Kidney (tissue), 14 donors: ENCODE measurements around the gene CCDC34. TPM values are rescaled to one million over a fixed set of nuclear protein-coding genes. Genes with fewer than 3 reads are reported as not detected.

Experiments used
- DNase-seq, 5 donors: peaks; one replicate each; pipeline ENCODE4 v3.0.0-alpha.2; 2013 to 2020
- FAIRE-seq: peaks from 2 replicates; lab custom pipeline; 2012; peaks lifted over from hg19 to GRCh38; lab: Jason Lieb, UNC
- H3K27ac ChIP-seq, 2 donors: one replicate each; pipeline ENCODE4 v1.7.0; 2013; ENCODE audit warnings: low read depth in 2 of 2, low read length in 2 of 2, inconsistent platforms in 1 of 2
- H3K27me3 ChIP-seq: one replicate; pipeline ENCODE4 v1.7.1; 2013; ENCODE audit warnings: low read length, inconsistent platforms; ENCODE audit not compliant: control insufficient read depth, insufficient read depth
- H3K36me3 ChIP-seq, 3 donors: one replicate each; pipeline versions ENCODE4 v1.7.0 to v1.7.1; 2013; ENCODE audit warnings: low read length in 3 of 3, control low read depth in 1 of 3, inconsistent platforms in 1 of 3; ENCODE audit not compliant: insufficient read depth in 3 of 3, control insufficient read depth in 2 of 3
- H3K4me1 ChIP-seq, 3 donors: one replicate each; pipeline versions ENCODE4 v1.7.0 to v1.7.1; 2013; ENCODE audit warnings: low read length in 3 of 3, inconsistent platforms in 1 of 3, low read depth in 1 of 3; ENCODE audit not compliant: control insufficient read depth in 2 of 3, insufficient read depth in 2 of 3
- H3K4me3 ChIP-seq, 3 donors: one replicate each; pipeline versions ENCODE4 v1.7.0 to v1.8.1; 2013; ENCODE audit warnings: low read length in 3 of 3, control low read depth in 1 of 3, inconsistent platforms in 1 of 3
- H3K9ac ChIP-seq, 3 donors: one replicate each; pipeline versions ENCODE4 v1.7.0 to v1.7.1; 2013; ENCODE audit warnings: low read length in 3 of 3, control low read depth in 1 of 3, inconsistent platforms in 1 of 3
- H3K9me3 ChIP-seq, 3 donors: one replicate each; pipeline versions ENCODE4 v1.7.0 to v1.7.1; 2013; ENCODE audit warnings: low read length in 3 of 3, control low read depth in 1 of 3, inconsistent platforms in 1 of 3; ENCODE audit not compliant: control insufficient read depth in 2 of 3, insufficient read depth in 1 of 3
- CTCF ChIP-seq: IDR thresholded peaks from 3 replicates; pipeline ENCODE4 v1.5.1; 2012; ENCODE audit warnings: mild to moderate bottlenecking, moderate library complexity, borderline replicate concordance; ENCODE audit not compliant: insufficient read depth; ENCODE audit errors: extremely low read depth
- intact Hi-C: fragments of 100-400 bp; cut with DNase I; formaldehyde crosslinking; loops from one replicate; pipeline ENCODE4 v1.11.1; 2022
- polyA plus RNA-seq: library from polyadenylated mRNA; stranded (reverse); fragments of 350-450 nt; fragmentation: Illumina TruSeq; extraction: RNeasy Lipid Tissue Mini Kit (QIAGEN cat#74804); gene quantifications from one replicate; pipeline ENCODE4 v1.2.3, GENCODE V29; 2014; ENCODE audit warnings: low read depth, low replicate concordance; ENCODE audit not compliant: insufficient read depth
- total RNA-seq: library from RNA; stranded (reverse); fragmentation: NEBNext Ultra II Directional; extraction: Animal tissue kit (Norgen Biotek cat#: 25700); gene quantifications from one replicate; pipeline ENCODE4 v1.2.1, GENCODE V29; 2021
- donor health status: control.
- donor health status: control.
- donor health status: control.
- donor health status: control.
- donor health status: control.
- donor health status: DM: yes; HTN: yes; CAD: no.
- donor health status: Normal renal cell carcinoma (clear cell type).

The CCDC34 gene
- total and polyA plus RNA-seq, 2 donors from 2014 or later: 5.4 to 6.0 TPM

- no peak for FAIRE-seq
- H3K36me3 ChIP-seq: peaks cover 0 to 4% (median 0%) of the 10 kb centered on the region in 3 donors
Measured at GRCh38 chr11:27391331-27392015, 28.5 kb upstream of the CCDC34 start.

GRCh38 chr11:27390318-27391295 lies 27.6 kb upstream of the CCDC34 start:
- intact Hi-C loops: no loop called here
- H3K36me3 ChIP-seq: peaks cover 0 to 4% (median 0%) of the 10 kb centered on the region in 3 donors
- no peaks in the 10 kb centered on the region for H3K27me3 ChIP-seq
- no peak overlapping the region for H3K9ac ChIP-seq
- H3K4me1 ChIP-seq: peaks cover 14 to 49% (median 23%) of the 10 kb centered on the region in 3 donors
- H3K9me3 ChIP-seq: no peaks in the 10 kb centered on the region
- FAIRE-seq (no peak), DNase-seq (no peak)
- TF ChIP-seq CTCF: no peak
- no peak overlapping the region for H3K4me3 ChIP-seq
- peak overlapping the region; percentile 20 to 51 for H3K27ac ChIP-seq

More at GRCh38 chr11:27391331-27392015, 28.5 kb upstream of the CCDC34 start:
- intact Hi-C loops: no loop called here
- Histone ChIP-seq H3K27me3 (no peaks in the 10 kb centered on the region), H3K9ac (no peak overlapping the region), H3K4me3 (no peak overlapping the region), H3K27ac (peak overlapping the region; percentile 51 to 65), H3K9me3 (no peaks in the 10 kb centered on the region), H3K4me1 (peaks cover 17 to 54% (median 23%) of the 10 kb centered on the region in 3 donors)
- DNase-seq: no peak
- TF ChIP-seq CTCF: no peak

GRCh38 chr11:27388869-27389268 lies 25.9 kb upstream of the CCDC34 start:
- Histone ChIP-seq H3K4me1 (peaks cover 13 to 44% (median 14%) of the 10 kb centered on the region in 3 donors), H3K4me3 (no peak overlapping the region), H3K9ac (no peak overlapping the region), H3K9me3 (no peaks in the 10 kb centered on the region), H3K27me3 (no peaks in the 10 kb centered on the region), H3K36me3 (peaks cover 0 to 10% (median 2%) of the 10 kb centered on the region in 3 donors), H3K27ac (no peak overlapping the region)
- intact Hi-C loops: no loop called here
- FAIRE-seq (no peak), DNase-seq (no peak)
- TF ChIP-seq CTCF: no peak
